Measurements from ENCODE around the gene NETO1.
A peak's percentile ranks its signal among the peaks of the same experiment; 100 is the strongest.

The NETO1 gene

DNA sequence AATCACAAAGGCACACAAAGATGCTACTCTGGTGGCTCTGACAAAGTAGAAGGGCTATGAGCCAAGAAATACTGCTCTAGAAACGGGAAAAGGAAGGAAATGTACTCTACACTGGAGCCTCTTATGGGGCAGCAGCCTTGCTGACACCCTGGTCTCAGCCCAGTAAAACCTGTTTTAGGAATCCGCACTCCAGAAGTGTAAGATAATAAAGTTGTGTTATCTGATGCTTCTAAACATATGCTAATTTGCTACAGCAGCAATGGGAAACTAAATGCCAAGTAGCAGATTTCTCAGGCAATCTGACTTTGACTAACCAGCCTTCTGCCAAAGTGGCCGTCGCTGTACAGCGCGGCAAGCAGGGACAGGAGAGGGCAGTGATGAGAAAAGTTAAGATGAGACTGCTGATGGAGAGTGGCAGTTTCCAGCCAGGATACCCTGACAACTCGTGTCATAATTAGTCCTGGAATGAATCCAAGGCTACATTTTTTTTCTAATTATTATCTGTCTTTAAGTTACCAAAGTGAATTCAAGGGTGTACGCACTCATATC lies 99.0 kb downstream of the NETO1 start:
- TF ChIP-seq POLR2AphosphoS5 (IDR thresholded peaks at IDR 0.05; ENCODE audit: low read depth, low read length) = no peak
- TF ChIP-seq FOXP2 (optimal IDR thresholded peaks at IDR 0.05; ENCODE audit: borderline replicate concordance, extremely low read depth, extremely low read length, insufficient read depth) = no peak
- no peak for TF ChIP-seq SIN3A (IDR thresholded peaks at IDR 0.05; ENCODE audit: borderline replicate concordance, insufficient read depth, low read length)
- TF ChIP-seq, protein P1, sequence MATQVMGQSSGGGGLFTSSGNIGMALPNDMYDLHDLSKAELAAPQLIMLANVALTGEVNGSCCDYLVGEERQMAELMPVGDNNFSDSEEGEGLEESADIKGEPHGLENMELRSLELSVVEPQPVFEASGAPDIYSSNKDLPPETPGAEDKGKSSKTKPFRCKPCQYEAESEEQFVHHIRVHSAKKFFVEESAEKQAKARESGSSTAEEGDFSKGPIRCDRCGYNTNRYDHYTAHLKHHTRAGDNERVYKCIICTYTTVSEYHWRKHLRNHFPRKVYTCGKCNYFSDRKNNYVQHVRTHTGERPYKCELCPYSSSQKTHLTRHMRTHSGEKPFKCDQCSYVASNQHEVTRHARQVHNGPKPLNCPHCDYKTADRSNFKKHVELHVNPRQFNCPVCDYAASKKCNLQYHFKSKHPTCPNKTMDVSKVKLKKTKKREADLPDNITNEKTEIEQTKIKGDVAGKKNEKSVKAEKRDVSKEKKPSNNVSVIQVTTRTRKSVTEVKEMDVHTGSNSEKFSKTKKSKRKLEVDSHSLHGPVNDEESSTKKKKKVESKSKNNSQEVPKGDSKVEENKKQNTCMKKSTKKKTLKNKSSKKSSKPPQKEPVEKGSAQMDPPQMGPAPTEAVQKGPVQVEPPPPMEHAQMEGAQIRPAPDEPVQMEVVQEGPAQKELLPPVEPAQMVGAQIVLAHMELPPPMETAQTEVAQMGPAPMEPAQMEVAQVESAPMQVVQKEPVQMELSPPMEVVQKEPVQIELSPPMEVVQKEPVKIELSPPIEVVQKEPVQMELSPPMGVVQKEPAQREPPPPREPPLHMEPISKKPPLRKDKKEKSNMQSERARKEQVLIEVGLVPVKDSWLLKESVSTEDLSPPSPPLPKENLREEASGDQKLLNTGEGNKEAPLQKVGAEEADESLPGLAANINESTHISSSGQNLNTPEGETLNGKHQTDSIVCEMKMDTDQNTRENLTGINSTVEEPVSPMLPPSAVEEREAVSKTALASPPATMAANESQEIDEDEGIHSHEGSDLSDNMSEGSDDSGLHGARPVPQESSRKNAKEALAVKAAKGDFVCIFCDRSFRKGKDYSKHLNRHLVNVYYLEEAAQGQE (IDR thresholded peaks at IDR 0.05; ENCODE audit: insufficient read depth in 1 of 2, low read depth in 2 of 2, low read length in 2 of 2) = no peak
- no peak for TF ChIP-seq TAF1 (IDR thresholded peaks at IDR 0.05; ENCODE audit: borderline replicate concordance, insufficient read depth, low read length)

- TF ChIP-seq, protein P1 (IDR thresholded peaks at IDR 0.05; ENCODE audit: insufficient read depth in 1 of 2, low read depth in 2 of 2, low read length in 2 of 2) = no peak
Measured at GRCh38 chr18:72762515-72763122, 105.2 kb downstream of the NETO1 start.

DNA sequence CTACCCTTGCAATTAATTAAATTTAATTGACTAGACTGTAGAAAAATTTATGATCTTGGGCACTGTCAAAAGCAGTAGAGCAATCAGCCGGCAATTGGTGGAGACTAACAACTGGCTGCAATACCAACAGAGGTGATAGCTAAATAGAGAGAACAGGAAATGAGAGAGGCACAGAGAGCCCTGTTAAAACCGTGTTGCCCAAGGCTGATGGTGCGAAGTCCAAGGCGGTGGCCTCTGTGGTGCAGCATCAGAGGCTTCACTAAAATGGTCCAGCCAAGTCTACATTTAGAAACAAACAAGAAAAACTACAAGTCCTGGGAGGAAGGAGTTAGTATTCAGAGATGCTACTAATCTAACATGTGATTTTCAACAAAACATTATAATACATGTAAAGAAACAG lies 115.6 kb downstream of the NETO1 start:
- TF ChIP-seq POLR2AphosphoS5 (IDR thresholded peaks at IDR 0.05; ENCODE audit: low read depth, low read length) (no peak), FOXP2 (optimal IDR thresholded peaks at IDR 0.05; ENCODE audit: borderline replicate concordance, extremely low read depth, extremely low read length, insufficient read depth) (no peak), SIN3A (IDR thresholded peaks at IDR 0.05; ENCODE audit: borderline replicate concordance, insufficient read depth, low read length) (no peak), TAF1 (IDR thresholded peaks at IDR 0.05; ENCODE audit: borderline replicate concordance, insufficient read depth, low read length) (no peak)
- TF ChIP-seq, protein P1 (IDR thresholded peaks at IDR 0.05; ENCODE audit: insufficient read depth in 1 of 2, low read depth in 2 of 2, low read length in 2 of 2) = no peak

GRCh38 chr18:72742002-72742401 lies 125.8 kb downstream of the NETO1 start:
- TF ChIP-seq TAF1 (IDR thresholded peaks at IDR 0.05; ENCODE audit: borderline replicate concordance, insufficient read depth, low read length) (no peak), SIN3A (IDR thresholded peaks at IDR 0.05; ENCODE audit: borderline replicate concordance, insufficient read depth, low read length) (no peak), POLR2AphosphoS5 (IDR thresholded peaks at IDR 0.05; ENCODE audit: low read depth, low read length) (peak; percentile 58)

DNA sequence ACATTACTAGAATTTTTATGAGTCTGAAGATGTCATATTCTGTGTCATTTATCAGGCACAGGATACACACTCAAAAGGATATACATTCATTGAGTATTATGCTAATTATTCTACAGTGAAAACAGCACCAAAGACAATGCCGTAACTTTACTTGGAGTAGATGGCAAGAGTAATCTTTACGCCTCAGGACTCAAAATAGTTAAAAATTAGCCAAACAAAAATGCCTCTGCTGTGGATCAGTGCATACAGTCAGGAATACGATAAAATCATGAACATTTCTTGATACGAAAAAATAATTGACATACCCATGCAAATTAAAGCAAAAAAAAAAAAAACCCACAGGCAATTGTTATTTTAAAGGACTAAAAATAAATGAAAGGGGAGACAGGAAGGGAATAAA lies 129.7 kb downstream of the NETO1 start:
- peak; percentile 22; the same call in 1 of the 2 replicates for TF ChIP-seq POLR2AphosphoS5 (IDR thresholded peaks at IDR 0.05; ENCODE audit: low read depth, low read length)
- no peak for TF ChIP-seq SIN3A (IDR thresholded peaks at IDR 0.05; ENCODE audit: borderline replicate concordance, insufficient read depth, low read length)
- TF ChIP-seq, protein P1 (IDR thresholded peaks at IDR 0.05; ENCODE audit: insufficient read depth in 1 of 2, low read depth in 2 of 2, low read length in 2 of 2) = no peak

All from PFSK-1 (cell line).